ENCODE data around the gene SUMO2. TPM values are rescaled to one million over a fixed set of nuclear protein-coding genes. Genes with fewer than 3 reads are reported as not detected.
"Not testable (repeated sequence)": the region's sequence is repeated elsewhere in the genome, so short reads cannot be mapped to it uniquely, and the experiment has no call there.

SUMO2 gene
- total RNA-seq, 1 donor from 2014 or later: 503 TPM

DNA sequence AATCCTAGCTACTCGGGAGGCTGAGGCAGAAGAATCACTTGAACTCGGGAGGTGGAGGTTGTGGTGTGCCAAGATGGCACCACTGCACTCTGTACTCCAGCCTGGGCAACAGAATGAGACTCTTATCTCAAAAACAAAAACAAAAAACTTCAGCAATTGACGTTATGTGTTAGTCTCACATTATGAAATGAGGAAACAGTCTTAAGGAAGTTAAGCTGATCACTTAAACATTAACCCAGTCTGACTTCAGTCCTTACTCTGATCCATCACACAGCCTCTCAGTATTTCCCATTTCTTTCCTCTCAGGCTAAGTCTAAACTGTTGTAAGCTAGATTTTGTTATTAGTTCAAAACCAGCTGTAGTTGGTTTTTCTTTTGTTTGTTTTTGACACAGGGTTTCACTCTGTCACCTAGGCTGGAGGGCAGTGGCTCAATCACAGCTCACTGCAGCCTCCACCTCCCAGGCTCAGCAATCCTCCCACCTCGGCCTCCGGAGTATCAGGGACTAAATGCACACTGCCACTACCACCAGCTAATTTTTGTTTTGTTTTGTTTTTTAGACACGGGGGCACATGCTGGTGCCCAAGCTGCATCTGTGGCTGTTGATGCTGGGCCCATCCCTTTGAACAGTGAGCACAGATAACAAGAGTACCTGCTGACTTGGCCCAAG lies 34.7 kb downstream of the SUMO2 start:
- intact Hi-C loops (cut with micrococcal nuclease): no loop called here

DNA sequence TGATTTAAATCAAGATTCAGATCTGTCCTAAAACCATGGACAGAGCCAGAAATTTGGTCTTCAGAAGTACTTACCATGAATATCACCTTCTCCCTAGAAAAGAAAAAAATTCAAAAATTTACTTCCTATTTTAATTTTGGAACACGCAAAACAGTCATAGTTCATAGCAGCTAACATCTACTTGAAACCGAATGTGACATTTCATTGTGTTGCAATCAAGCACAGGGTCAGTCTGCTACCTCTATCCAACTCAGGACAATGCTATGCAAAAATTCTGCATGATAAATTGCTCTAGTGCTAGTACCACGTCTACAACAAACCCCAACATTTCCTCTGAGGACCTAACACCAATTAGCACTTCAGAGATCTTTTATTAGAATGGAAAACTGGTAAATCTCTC lies 36.2 kb downstream of the SUMO2 start:
- intact Hi-C loops (cut with micrococcal nuclease): no loop called here

DNA sequence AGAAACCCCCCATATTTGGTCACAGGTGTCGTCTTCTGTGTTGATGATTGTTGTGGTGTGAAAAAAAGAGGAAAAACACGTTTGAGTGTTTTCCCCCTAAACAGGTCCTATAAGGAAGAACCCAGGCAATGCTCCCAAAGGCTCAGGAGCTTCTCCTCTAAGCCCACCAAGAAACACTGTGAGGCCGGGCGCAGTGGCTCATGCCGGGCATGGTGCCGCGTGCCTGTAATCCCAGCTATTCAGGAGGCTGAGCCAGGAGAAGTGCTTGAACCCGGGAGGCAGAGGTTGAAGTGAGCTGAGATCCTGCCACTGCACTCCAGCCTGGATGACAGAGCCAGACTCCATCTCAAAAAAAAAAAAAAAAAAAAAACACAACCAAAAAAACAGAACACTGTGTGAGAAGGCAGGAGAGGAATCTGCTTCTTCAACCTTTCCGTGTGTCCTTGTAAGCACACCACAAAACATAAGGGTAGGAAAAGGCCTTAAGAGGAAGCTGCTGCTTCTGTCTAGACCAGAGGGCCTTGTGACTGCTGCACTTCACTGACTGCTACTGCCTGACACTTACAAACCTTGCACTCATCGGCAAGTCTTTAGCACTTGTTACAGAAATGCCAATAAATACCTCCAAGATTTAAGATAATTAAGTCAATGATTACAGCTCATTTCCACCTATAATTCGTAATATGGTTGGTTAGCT lies 37.8 kb downstream of the SUMO2 start:
- intact Hi-C loops (cut with micrococcal nuclease): no loop called here

DNA sequence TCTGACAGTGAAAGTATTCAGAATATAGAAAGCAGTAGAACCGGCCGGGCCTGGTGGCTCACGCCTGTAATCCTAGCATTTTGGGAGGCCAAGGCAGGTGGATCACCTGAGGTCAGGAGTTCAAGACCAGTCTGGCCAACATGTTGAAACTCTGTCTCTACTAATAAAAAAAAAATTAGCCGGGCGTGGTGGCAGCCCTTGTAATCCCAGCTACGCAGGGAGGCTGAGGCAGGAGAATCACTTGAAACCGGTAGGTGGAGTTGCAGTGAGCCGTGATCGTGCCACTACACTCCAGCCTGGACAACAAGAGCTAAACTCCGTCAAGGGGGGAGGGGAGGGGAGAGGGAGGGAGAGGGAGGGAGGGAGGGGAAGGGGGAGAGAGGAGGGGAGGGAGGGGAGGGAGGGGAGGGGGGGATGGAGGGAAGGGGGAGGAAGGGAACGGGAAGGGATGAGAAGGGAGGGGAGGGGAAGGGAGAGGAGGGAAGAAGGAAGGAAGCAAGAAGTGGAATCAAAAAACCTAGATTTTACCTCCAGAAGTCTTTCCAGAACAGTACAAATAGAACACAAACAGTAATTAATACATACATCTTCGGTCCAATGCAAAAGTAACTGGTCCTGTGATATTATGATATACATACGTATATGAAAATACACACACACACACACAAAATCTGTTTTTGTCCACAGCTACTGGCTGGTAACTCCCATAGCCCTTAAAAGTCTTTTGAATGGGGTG lies 40.4 kb downstream of the SUMO2 start:
- intact Hi-C loops (cut with micrococcal nuclease): no loop called here

- intact Hi-C loops (cut with micrococcal nuclease): no loop called here
These were observed 44.2 kb downstream of the SUMO2 start for GRCh38 chr17:75138519-75138918.

DNA sequence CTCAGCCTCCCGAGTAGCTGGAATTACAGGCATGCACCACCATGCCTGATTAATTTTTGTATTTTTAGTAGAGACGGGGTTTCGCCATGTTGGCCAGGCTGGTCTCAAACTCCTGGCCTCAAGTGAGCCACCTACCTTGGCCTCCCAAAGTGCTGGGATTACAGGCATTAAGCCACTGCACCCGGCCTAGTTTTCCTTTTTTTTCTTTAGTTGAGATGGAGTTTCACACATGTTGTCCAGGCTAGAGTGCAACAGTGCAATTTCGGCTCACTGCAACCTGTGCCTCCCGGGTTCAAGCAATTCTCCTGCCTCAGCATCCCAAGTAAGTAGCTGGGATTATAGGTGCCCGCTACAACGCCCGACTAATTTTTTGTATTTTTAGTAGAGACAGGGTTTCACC lies 45.0 kb downstream of the SUMO2 start:
- intact Hi-C loops (cut with micrococcal nuclease): not testable (repeated sequence)

- intact Hi-C loops (cut with micrococcal nuclease): no loop called here
These were observed 46.8 kb downstream of the SUMO2 start for GRCh38 chr17:75135946-75136345.

DNA sequence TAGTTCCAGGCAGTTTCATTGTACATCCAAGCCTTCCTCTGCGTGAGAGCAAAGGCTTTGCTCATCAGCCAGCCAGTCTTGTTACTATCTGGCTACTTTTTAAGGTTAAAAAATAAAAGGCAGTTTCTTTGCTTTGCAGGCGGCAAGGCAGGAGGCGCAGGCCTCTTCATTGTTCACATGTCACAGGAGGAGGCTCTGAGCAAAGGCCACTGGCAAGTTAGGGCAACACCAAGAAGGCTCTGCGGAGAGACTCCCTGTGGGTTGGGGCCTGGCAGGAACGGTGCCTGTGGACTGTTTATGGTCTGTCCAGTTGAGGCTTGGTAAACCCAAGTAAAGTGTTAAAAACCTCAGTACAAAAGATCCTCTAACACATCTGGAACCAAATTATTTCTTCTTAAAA lies 47.3 kb downstream of the SUMO2 start:
- intact Hi-C loops (cut with micrococcal nuclease): no loop called here

GRCh38 chr17:75133607-75134347 lies 49.0 kb downstream of the SUMO2 start:
- intact Hi-C loops (cut with micrococcal nuclease): loop anchor here (5.0 kb wide), 1 partner anchor 39 kb away; no protein-coding TSS in a partner anchor

- intact Hi-C loops (cut with micrococcal nuclease): loop anchor here (5.0 kb wide), 1 partner anchor 39 kb away; no protein-coding TSS in a partner anchor
These were observed 49.8 kb downstream of the SUMO2 start for GRCh38 chr17:75133001-75133400.

- intact Hi-C loops (cut with micrococcal nuclease): loop anchor here (5.0 kb wide), 1 partner anchor 40 kb away; no protein-coding TSS in a partner anchor
These were observed 50.5 kb downstream of the SUMO2 start for GRCh38 chr17:75132018-75133000.

DNA sequence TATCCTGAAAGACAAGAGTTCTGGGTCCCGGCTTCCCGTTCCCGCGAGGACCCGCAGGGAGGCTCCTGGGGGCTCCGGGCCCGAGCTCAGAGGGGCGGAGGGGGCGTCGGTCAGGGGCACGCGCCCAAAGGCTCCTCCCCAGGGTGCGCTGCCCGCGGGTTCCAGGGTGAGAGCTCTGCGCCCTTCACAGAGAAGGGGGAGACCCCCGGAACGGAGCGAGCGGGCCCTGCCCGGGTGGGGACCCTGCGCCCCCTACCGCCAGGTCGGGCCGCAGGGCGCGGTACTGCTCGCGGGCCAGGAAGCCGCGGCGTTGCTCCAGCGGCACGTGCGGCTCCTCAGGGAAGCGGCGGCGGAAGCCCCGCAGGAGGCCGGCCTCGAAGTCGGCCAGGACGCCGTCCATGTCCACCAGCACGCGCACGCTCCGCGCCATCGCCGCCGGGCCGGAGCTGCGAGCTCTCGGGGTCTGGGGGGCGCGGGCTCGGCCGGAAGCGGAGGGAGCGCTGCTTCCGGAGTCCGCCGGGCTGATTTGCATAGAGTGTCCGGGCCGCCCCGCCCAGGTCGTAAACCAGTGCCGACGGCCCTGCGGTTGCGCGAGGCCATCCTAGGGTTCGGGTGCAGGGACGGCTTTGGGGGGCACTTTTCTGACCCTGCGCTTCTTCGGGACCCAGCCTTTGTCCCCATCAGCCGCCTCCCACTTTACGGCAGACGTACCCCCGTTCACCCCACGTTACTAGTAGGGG lies 51.3 kb downstream of the SUMO2 start, which contains the start of gene NT5C:
Gene NT5C (minus strand): TSS at position 465 of the 740 bp plus-strand sequence. CDS start 35 bp downstream, at position 430.
- intact Hi-C loops (cut with micrococcal nuclease): loop anchor here (1.0 to 5.0 kb wide), 5 partner anchors 23 to 170 kb away; partner anchors contain the start of genes JPT1 and NUP85

- intact Hi-C loops (cut with micrococcal nuclease): loop anchor here (1.0 to 5.0 kb wide), 6 partner anchors 16 to 169 kb away; partner anchors contain the start of genes JPT1 and NUP85
These were observed 52.0 kb downstream of the SUMO2 start for GRCh38 chr17:75130632-75131277.

DNA sequence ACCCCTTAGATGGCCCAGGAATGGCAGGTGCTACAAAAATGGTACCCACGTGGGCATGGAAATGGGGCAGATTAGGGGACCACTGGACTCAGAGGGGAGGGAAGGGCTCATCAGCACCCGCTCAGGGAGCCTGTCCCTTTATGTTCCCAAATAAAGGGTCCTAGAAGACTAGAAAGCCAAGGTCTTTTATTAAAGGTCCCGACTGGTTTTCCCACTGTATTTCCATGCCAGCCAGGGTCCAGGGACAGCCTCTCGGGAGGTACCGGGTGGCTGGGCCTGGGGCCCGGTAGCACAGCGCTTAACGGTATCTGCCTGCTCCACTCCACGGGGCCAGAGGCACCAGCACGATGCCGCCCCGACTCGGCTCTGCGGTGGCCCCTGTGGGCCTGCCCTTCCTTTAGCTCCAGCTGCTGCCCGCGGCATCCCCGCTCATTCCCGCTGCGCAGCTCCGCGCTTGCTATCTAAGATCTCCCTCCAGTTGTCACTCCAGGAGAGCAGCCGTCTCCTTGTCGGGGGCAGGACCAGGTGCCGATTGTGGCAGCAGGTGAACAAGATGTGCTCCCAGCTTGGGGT lies 52.6 kb downstream of the SUMO2 start:
- intact Hi-C loops (cut with micrococcal nuclease): loop anchor here (1.0 to 5.0 kb wide), 4 partner anchors 16 to 69 kb away; partner anchors contain the start of gene JPT1

DNA sequence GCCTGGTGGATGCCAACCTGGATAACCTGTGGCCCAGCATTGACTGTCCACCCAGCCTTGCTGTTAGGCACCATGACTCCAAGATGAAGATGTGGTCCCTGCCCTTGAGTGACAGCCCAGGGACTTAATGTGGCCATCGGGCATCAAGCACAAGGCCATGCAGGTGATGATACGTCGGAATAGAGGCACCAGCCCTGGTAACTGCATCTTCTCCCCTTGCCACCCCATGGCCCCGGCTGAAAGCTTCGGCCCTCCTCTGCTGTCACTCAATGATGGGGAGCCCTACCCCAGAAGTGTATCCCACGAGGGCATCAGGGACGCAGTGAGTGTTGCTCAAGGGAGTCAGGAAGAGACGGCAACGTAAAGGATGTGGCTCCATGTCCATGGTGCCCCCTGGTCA lies 53.2 kb downstream of the SUMO2 start:
- intact Hi-C loops (cut with micrococcal nuclease): no loop called here

DNA sequence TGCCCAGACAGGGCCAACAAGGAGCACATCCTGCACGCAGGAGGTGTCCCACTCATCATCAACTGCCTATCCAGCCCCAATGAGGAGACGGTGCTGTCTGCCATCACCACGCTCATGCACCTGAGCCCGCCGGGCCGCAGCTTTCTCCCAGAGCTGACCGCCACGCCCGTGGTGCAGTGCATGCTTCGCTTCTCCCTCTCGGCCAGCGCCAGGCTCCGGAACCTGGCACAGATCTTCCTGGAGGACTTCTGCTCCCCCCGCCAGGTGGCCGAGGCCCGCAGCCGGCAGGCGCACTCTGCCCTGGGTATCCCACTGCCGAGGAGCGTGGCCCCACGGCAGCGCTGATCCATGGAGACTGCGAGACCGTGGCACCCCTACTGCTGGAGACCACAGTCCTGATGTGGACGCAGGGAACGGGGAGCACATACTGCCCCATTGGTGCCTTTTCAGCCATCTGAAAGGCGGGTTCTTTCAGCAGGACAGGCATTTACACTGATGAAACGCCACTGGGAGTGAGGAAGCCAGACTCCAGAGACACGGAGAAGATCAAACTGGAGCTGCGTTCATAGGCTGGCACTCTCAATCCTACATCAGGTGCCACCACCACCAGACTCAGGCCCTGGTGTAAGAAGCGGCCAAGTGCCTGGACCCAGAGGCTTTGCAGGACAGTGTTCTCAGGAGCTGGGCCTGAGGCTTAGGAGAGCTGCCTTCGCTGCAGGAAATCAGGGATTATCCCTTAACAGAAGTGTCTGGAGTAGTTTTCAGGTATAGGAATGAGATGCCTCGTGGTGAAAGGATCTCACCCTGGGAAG lies 53.9 kb downstream of the SUMO2 start:
- intact Hi-C loops (cut with micrococcal nuclease): no loop called here

GRCh38 chr17:75127936-75128335 lies 54.8 kb downstream of the SUMO2 start:
- intact Hi-C loops (cut with micrococcal nuclease): not testable (repeated sequence)
